Measurements from ENCODE around the gene SLC22A1. TPM values are rescaled to one million over a fixed set of nuclear protein-coding genes. Genes with fewer than 3 reads are reported as not detected.

Gene SLC22A1
- total and polyA plus RNA-seq, 4 donors: 0.79 to 1,107 (median 439) TPM

- Histone ChIP-seq H3K9me3 (ENCODE audit: control insufficient read depth in 4 of 4, low read length in 3 of 4) (no peaks in the 10 kb centered on the region), H3K9ac (ENCODE audit: low read depth in 1 of 2, low read length in 2 of 2) (no peak overlapping the region), H3K36me3 (ENCODE audit: control insufficient read depth in 4 of 4, insufficient read depth in 3 of 4, low read depth in 1 of 4, low read length in 3 of 4) (no peaks in the 10 kb centered on the region), H3K4me3 (ENCODE audit: low read depth in 1 of 3, low read length in 3 of 3) (no peak overlapping the region), H3K27me3 (ENCODE audit: control insufficient read depth in 4 of 4, insufficient read depth in 4 of 4, low read length in 3 of 4) (no peaks in the 10 kb centered on the region), H3K4me1 (ENCODE audit: control insufficient read depth in 4 of 4, insufficient read depth in 4 of 4, low read length in 3 of 4) (no peaks in the 10 kb centered on the region), H3K27ac (ENCODE audit: low read depth in 1 of 2, low read length in 2 of 2) (no peak overlapping the region)
- DNase-seq (ENCODE audit: low spot score): no peak
- WGBS: 29% methylated on average over 2 of the region's 2 CpGs
- no peak for TF ChIP-seq REST (IDR thresholded peaks at IDR 0.05)
- TF ChIP-seq JUND (IDR thresholded peaks at IDR 0.05): no peak
- TF ChIP-seq RXRA (IDR thresholded peaks at IDR 0.05): no peak
These were observed 53.1 kb downstream of the SLC22A1 start for GRCh38 chr6:160174681-160175080.

GRCh38 chr6:160177220-160177619 lies 55.6 kb downstream of the SLC22A1 start:
- WGBS: 57% methylated on average over 2 of the region's 2 CpGs
- H3K27me3 ChIP-seq (ENCODE audit: control insufficient read depth in 4 of 4, insufficient read depth in 4 of 4, low read length in 3 of 4): no peaks in the 10 kb centered on the region
- H3K36me3 ChIP-seq (ENCODE audit: control insufficient read depth in 4 of 4, insufficient read depth in 3 of 4, low read depth in 1 of 4, low read length in 3 of 4): no peaks in the 10 kb centered on the region
- H3K27ac ChIP-seq (ENCODE audit: low read depth in 1 of 2, low read length in 2 of 2): no peak overlapping the region
- H3K4me3 ChIP-seq (ENCODE audit: low read depth in 1 of 3, low read length in 3 of 3): no peak overlapping the region
- H3K9ac ChIP-seq (ENCODE audit: low read depth in 1 of 2, low read length in 2 of 2): no peak overlapping the region
- no peak for DNase-seq (ENCODE audit: low spot score)
- H3K4me1 ChIP-seq (ENCODE audit: control insufficient read depth in 4 of 4, insufficient read depth in 4 of 4, low read length in 3 of 4): no peaks in the 10 kb centered on the region
- H3K9me3 ChIP-seq (ENCODE audit: control insufficient read depth in 4 of 4, low read length in 3 of 4): no peaks in the 10 kb centered on the region
- no peak for TF ChIP-seq RAD21 (IDR thresholded peaks at IDR 0.05)
- TF ChIP-seq CTCF (IDR thresholded peaks at IDR 0.05; ENCODE audit: low read depth, low read length, missing input control): no peak
- TF ChIP-seq FOXA2 (IDR thresholded peaks at IDR 0.05): no peak
- TF ChIP-seq HNF4G (IDR thresholded peaks at IDR 0.05): no peak
- TF ChIP-seq FOXA1 (IDR thresholded peaks at IDR 0.05): no peak
- TF ChIP-seq HNF4A (conservative IDR thresholded peaks at IDR 0.05): no peak
- no peak for TF ChIP-seq NR2F2 (IDR thresholded peaks at IDR 0.05)
- TF ChIP-seq YY1 (IDR thresholded peaks at IDR 0.05): no peak
- no peak for TF ChIP-seq MAX (IDR thresholded peaks at IDR 0.05)
- no peak for TF ChIP-seq REST (IDR thresholded peaks at IDR 0.05)
